ENCODE data around the gene CELF6. TPM values are rescaled to one million over a fixed set of nuclear protein-coding genes. Genes with fewer than 3 reads are reported as not detected.

Gene CELF6
- total and polyA plus RNA-seq, 2 donors (not counting 1 experiment from before 2014, with no cell fraction given): 0.08 to 0.17 TPM

DNA sequence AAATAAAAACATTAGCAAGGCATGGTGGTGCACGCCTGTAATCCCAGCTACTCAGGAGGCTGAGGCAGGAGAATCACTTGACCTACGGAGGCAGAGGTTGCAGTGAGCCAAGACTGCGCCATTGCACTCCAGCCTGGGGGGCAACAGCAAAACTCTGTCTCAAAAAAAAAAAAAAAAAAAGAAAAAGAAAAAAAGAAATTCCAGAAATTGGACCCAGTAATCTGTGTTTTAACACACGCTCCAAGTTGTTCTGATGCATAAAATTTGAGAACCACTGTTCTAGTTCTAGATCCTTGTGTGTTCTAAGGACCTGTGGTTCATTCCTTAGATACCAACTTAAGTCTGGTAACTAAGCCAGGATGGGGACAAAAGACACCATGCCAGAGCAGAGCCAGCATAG is 50.2 kb downstream of the CELF6 start:
- Histone ChIP-seq H3K4me3 (replicated peaks in 1 of 4; ENCODE audit: control extremely low read depth in 1 of 4, insufficient read depth in 1 of 4, low read depth in 3 of 4, low read length in 4 of 4) (no peak overlapping the region), H2AFZ (ENCODE audit: low read length) (no peak overlapping the region), H3K4me1 (ENCODE audit: control insufficient read depth, extremely low read depth, insufficient read depth, low read length) (peaks cover 8% of the 10 kb centered on the region), H3K36me3 (ENCODE audit: control insufficient read depth, insufficient read depth, low read length) (peaks cover 5% of the 10 kb centered on the region), H3K27me3 (ENCODE audit: control insufficient read depth, insufficient read depth, low read length) (no peaks in the 10 kb centered on the region), H4K20me1 (ENCODE audit: control insufficient read depth, extremely low read depth, insufficient read depth, low read length) (no peaks in the 10 kb centered on the region), H3K9ac (ENCODE audit: insufficient read depth, low read length) (no peak overlapping the region), H3K79me2 (ENCODE audit: control insufficient read depth, insufficient read depth, low read length) (peaks cover 6% of the 10 kb centered on the region), H3K27ac (ENCODE audit: insufficient read depth, low read length) (no peak overlapping the region), H3K9me3 (ENCODE audit: control insufficient read depth, insufficient read depth, low read depth, low read length) (no peaks in the 10 kb centered on the region), H3K4me2 (ENCODE audit: extremely low read depth, insufficient read depth, low read length) (no peak overlapping the region)
- no peak for DNase-seq (ENCODE audit: low read depth in 2 of 2)
- TF ChIP-seq EZH2 (IDR thresholded peaks at IDR 0.05; ENCODE audit: low read length, missing control alignments): no peak
- TF ChIP-seq, protein P1, sequence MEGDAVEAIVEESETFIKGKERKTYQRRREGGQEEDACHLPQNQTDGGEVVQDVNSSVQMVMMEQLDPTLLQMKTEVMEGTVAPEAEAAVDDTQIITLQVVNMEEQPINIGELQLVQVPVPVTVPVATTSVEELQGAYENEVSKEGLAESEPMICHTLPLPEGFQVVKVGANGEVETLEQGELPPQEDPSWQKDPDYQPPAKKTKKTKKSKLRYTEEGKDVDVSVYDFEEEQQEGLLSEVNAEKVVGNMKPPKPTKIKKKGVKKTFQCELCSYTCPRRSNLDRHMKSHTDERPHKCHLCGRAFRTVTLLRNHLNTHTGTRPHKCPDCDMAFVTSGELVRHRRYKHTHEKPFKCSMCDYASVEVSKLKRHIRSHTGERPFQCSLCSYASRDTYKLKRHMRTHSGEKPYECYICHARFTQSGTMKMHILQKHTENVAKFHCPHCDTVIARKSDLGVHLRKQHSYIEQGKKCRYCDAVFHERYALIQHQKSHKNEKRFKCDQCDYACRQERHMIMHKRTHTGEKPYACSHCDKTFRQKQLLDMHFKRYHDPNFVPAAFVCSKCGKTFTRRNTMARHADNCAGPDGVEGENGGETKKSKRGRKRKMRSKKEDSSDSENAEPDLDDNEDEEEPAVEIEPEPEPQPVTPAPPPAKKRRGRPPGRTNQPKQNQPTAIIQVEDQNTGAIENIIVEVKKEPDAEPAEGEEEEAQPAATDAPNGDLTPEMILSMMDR (conservative IDR thresholded peaks at IDR 0.05 in 1 of 2, IDR thresholded peaks at IDR 0.05 in 1 of 2; ENCODE audit: low read depth in 1 of 2, low read length in 2 of 2): no peak

GRCh38 chr15:72265031-72265430 is 54.9 kb downstream of the CELF6 start:
- no peak overlapping the region for H3K4me3 ChIP-seq (replicated peaks in 1 of 4; ENCODE audit: control extremely low read depth in 1 of 4, insufficient read depth in 1 of 4, low read depth in 3 of 4, low read length in 4 of 4)
- H3K9me3 ChIP-seq (ENCODE audit: control insufficient read depth, insufficient read depth, low read depth, low read length): no peaks in the 10 kb centered on the region
- H3K36me3 ChIP-seq (ENCODE audit: control insufficient read depth, insufficient read depth, low read length): peaks cover 15% of the 10 kb centered on the region
- no peaks in the 10 kb centered on the region for H3K79me2 ChIP-seq (ENCODE audit: control insufficient read depth, insufficient read depth, low read length)
- no peak overlapping the region for H2AFZ ChIP-seq (ENCODE audit: low read length)
- H3K27me3 ChIP-seq (ENCODE audit: control insufficient read depth, insufficient read depth, low read length): no peaks in the 10 kb centered on the region
- no peak for DNase-seq (ENCODE audit: low read depth in 2 of 2)
- H4K20me1 ChIP-seq (ENCODE audit: control insufficient read depth, extremely low read depth, insufficient read depth, low read length): no peaks in the 10 kb centered on the region
- TF ChIP-seq EZH2 (IDR thresholded peaks at IDR 0.05; ENCODE audit: low read length, missing control alignments): no peak
- TF ChIP-seq, protein P1 (conservative IDR thresholded peaks at IDR 0.05 in 1 of 2, IDR thresholded peaks at IDR 0.05 in 1 of 2; ENCODE audit: low read depth in 1 of 2, low read length in 2 of 2): no peak
- no peak overlapping the region for H3K27ac ChIP-seq (ENCODE audit: insufficient read depth, low read length)
- no peak overlapping the region for H3K9ac ChIP-seq (ENCODE audit: insufficient read depth, low read length)
- no peaks in the 10 kb centered on the region for H3K4me1 ChIP-seq (ENCODE audit: control insufficient read depth, extremely low read depth, insufficient read depth, low read length)
- H3K4me2 ChIP-seq (ENCODE audit: extremely low read depth, insufficient read depth, low read length): no peak overlapping the region

DNA sequence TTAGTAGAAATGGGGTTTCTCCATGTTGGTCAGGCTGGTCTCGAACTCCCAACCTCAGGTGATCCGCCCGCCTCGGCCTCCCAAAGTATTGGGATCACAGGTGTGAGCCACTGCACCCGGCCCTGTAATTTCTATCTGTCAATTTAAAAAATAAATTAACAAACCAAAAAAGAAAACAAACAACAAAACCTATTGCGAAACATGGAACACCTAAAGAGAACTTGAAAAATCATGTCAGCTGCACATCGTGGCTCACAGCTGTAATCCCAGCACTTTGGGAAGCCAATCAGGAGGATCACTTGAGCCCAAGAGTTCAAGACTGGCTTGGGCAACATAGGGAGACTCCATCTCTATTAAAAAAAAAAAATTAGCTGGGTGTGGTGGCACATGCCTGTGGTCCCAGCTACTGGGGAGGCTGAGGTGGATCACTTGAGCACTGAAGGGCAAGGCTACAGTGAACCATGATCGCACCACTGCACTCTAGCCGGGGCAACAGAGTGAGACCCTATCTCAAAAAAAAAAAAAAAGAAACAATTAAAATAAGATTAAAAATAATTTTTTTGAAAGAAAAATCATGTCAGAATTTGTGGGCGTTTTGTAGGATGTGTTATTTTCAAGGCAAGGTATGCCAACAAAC is 67.2 kb downstream of the CELF6 start:
- Histone ChIP-seq H3K27ac (ENCODE audit: insufficient read depth, low read length) (no peak overlapping the region), H4K20me1 (ENCODE audit: control insufficient read depth, extremely low read depth, insufficient read depth, low read length) (no peaks in the 10 kb centered on the region), H2AFZ (ENCODE audit: low read length) (no peak overlapping the region), H3K4me1 (ENCODE audit: control insufficient read depth, extremely low read depth, insufficient read depth, low read length) (no peaks in the 10 kb centered on the region), H3K9ac (ENCODE audit: insufficient read depth, low read length) (no peak overlapping the region), H3K4me3 (replicated peaks in 1 of 4; ENCODE audit: control extremely low read depth in 1 of 4, insufficient read depth in 1 of 4, low read depth in 3 of 4, low read length in 4 of 4) (no peak overlapping the region), H3K4me2 (ENCODE audit: extremely low read depth, insufficient read depth, low read length) (no peak overlapping the region), H3K36me3 (ENCODE audit: control insufficient read depth, insufficient read depth, low read length) (peaks cover 14% of the 10 kb centered on the region), H3K79me2 (ENCODE audit: control insufficient read depth, insufficient read depth, low read length) (no peaks in the 10 kb centered on the region), H3K27me3 (ENCODE audit: control insufficient read depth, insufficient read depth, low read length) (no peaks in the 10 kb centered on the region), H3K9me3 (ENCODE audit: control insufficient read depth, insufficient read depth, low read depth, low read length) (no peaks in the 10 kb centered on the region)
- TF ChIP-seq, protein P1 (conservative IDR thresholded peaks at IDR 0.05 in 1 of 2, IDR thresholded peaks at IDR 0.05 in 1 of 2; ENCODE audit: low read depth in 1 of 2, low read length in 2 of 2): no peak
- TF ChIP-seq EZH2 (IDR thresholded peaks at IDR 0.05; ENCODE audit: low read length, missing control alignments): no peak
- DNase-seq (ENCODE audit: low read depth in 2 of 2): no peak
